Middle frontal gyrus (tissue), 1 donor: Measurements from ENCODE around the gene LGALS3.
"Not testable (repeated sequence)": the region's sequence is repeated elsewhere in the genome, so short reads cannot be mapped to it uniquely, and the experiment has no call there.

Source experiments
- DNase-seq: peaks from one replicate; pipeline ENCODE4 v3.0.0-alpha.2; 2015; ENCODE audit warnings: low spot score; ENCODE audit errors: extremely low spot score

LGALS3 gene

DNA sequence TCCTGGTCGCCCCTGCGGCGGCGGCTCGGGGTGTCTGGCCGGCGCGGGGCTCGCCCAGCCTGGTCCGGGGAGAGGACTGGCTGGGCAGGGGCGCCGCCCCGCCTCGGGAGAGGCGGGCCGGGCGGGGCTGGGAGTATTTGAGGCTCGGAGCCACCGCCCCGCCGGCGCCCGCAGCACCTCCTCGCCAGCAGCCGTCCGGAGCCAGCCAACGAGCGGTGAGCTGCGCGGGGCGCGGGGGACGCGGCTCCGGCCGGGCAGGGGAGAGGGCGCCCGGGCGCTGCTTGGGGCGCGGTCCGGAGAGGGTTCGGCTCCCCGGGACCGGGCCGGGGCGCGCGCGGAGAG is at the start of gene LGALS3:
LGALS3 (plus strand) TSS at position 167 of the 342 bp plus-strand sequence. CDS start 8,122 bp downstream, outside the sequence.
- DNase-seq: no peak

- not testable (repeated sequence) for DNase-seq
These were observed 49.1 kb upstream of the LGALS3 start for GRCh38 chr14:55079961-55080360.

- DNase-seq: no peak
These were observed 44.5 kb upstream of the LGALS3 start for GRCh38 chr14:55084401-55085059.

GRCh38 chr14:55085060-55085660 is 43.9 kb upstream of the LGALS3 start:
- no peak for DNase-seq

DNA sequence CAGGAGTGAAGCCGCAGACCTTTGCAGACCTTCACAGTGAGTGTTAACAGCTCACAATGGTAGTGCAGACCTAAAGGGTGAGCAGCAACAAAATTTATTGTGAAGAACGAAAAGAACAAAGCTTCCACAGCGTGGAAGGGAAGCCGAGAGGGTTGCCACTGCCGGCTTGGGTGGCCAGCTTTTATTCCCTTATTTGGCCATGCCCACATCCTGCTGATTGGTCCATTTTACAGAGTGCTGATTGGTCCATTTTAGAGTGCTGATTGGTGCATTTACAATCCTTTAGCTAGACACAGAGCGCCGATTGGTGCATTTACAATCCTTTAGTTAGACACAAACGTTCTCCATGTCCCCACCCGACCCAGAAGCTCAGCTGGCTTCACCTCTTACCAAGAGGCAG is 42.1 kb upstream of the LGALS3 start:
- DNase-seq: no peak

- DNase-seq: no peak
These were observed 40.7 kb upstream of the LGALS3 start for GRCh38 chr14:55088356-55088755.

- DNase-seq: no peak
These were observed 36.7 kb upstream of the LGALS3 start for GRCh38 chr14:55092341-55092740.

DNA sequence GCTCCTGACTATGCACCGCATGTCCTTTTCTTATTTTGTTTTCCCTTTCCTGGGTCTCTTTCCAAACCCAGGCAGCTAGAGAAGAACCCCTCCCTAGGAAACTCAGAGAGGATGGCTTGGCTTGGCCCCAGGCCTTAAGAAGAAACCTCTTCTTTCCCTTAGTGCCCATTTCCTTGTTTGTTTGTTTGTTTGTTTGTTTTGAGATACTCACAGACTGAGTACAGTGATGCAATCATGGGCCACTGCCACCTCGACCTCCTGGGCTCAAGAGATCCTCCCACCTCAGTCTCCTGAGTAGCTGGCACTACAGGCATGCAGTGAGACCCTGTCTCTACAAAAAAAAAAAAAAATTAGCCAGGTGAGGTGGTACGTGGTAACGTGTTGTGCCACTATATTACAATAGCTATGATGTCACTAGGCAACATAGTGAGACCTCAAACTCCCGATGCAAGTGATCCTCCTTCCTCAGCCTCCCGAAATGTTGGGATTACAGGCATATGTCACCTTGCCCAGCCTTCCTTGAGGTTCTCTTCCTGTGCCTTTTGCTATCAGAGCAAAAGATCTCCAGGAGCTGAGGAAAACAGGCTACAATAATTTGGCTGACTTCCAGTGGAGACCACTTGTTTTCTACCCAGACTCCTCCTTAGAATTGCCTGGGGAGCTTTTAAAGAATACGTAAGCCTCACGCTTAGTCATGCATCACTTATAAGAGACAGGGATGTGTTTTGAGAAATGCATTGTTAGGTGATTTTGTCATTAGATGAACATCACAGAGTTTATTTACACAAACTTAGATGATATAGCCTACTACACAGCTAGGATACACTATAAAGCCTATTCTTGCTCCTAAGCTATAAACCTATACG is 34.5 kb upstream of the LGALS3 start:
- no peak for DNase-seq

GRCh38 chr14:55097881-55098560 is 31.0 kb upstream of the LGALS3 start:
- no peak for DNase-seq

GRCh38 chr14:55098561-55098898 is 30.5 kb upstream of the LGALS3 start:
- no peak for DNase-seq

- no peak for DNase-seq
These were observed 29.3 kb upstream of the LGALS3 start for GRCh38 chr14:55099756-55100155.

DNA sequence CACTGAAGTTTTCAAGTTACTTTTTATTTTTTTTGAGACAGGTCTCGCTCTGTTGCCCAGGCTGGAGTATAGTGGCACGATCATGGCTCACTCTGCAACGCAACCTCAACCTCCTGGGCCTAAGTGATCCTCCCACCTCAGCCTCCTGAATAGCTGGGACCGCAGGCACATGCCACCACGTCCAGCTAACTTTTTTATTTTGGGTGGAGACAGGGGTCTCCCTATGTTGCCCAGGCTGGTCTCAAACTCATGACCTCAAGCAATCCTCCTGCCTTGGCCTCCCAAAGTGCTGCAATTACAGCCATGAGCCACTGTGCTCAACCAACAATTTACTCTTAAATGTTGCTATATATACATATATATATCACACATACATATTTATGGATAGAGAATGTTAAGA is 27.4 kb upstream of the LGALS3 start:
- DNase-seq: no peak

- DNase-seq: peak; percentile 55
These were observed 26.9 kb upstream of the LGALS3 start for GRCh38 chr14:55102141-55102621.

- DNase-seq: no peak
These were observed 25.9 kb upstream of the LGALS3 start for GRCh38 chr14:55103005-55103640.

DNA sequence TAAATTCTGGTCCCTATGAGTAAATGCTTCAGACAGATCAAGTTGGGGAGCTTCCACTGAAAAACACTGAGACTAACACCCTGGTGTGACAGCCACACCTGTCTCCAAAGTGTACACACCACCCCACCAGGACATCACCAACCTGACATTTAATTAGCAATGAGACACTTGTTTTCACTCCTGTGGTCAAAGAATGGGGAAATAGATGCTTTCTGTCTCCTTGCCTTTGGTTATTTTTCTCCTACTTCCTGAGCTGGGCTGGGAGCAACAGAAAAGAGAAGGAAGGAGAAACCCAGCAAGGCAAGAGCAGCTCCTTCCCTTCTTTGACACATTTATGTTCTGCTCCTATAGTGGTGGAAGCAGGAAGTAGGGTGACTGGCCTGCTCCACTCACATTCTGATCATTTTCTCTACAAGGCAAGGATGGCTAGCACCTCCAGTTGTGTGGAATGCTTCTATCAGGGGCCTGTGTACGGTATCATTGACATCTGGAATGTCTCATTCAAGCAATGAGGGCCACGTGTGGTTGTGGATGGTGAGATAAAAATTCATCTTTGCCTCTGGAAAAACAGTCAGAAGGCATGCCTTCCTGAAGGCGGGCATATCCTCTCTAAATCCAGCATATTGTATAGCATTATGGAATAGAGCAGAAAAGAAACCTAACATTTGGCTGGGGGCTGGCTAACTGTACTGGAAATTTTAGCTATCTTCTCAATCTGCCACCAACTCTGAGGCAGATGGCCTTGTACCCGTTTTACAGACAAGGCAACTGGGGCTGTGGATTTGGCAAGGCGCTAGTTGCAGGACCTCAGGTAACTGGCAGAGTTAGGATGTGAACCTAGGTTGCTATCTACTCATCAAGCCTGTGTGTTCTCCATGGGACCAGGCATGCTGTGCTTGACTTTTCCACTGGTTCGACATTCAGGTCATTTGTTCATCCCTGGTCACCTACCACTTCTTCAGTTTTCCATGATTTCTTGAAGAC is 24.8 kb upstream of the LGALS3 start:
- DNase-seq: no peak

- DNase-seq: no peak
These were observed 23.1 kb upstream of the LGALS3 start for GRCh38 chr14:55105991-55106390.

- DNase-seq: no peak
These were observed 21.1 kb upstream of the LGALS3 start for GRCh38 chr14:55107766-55108554.

DNA sequence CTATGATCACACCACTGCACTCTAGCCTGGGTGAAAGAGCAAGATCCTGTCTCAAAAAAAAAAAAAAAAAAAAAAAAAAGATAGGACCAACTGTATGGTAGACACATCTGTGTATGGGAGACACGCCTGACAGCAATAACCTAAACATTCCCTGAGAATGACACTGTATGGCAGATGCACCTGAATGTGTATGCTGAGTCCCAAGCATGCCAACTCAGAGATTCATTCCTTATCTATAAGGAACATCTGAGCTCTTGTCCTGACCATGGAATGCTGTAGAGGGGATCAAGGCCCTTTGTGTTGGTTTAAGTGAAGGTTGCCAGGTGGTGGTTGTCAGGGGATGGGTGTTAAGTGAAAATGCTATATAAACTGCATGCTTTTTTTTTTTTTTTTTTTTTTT is 19.2 kb upstream of the LGALS3 start:
- no peak for DNase-seq

GRCh38 chr14:55111122-55111708 is 17.8 kb upstream of the LGALS3 start:
- DNase-seq: no peak
